NCI-H2196 (cell line): Measurements from ENCODE around the gene ZDHHC4.
"Not testable (repeated sequence)": the region's sequence is repeated elsewhere in the genome, so short reads cannot be mapped to it uniquely, and the experiment has no call there.

Source experiments
- DNase-seq: peaks from one replicate; lab custom pipeline; 2025; ENCODE audit not compliant: unreplicated experiment; lab: John Stamatoyannopoulos, UW

ZDHHC4 gene

DNA sequence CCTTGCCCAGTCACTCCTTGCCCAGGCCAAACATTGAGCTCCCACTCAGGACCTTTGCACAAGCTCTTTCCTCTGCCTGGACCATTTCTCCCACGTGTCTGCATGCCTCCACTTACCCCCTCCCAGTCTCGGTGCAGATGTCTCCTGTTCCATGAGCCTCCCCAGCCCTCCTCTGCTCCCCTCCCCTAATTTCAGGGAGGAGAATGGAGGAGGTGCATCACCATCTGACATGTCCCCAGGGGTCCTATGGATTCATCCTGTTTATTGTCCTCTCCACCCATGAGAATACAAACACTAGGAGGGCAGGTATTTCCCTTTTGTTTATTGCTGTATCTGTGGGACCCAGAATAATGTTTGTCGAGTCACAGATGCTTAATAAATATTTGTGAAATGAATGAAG is 17.4 kb upstream of the ZDHHC4 start:
- DNase-seq, result no peak

- DNase-seq, result no peak
Observed at GRCh38 chr7:6562106-6562505, 15.1 kb upstream of the ZDHHC4 start.

DNA sequence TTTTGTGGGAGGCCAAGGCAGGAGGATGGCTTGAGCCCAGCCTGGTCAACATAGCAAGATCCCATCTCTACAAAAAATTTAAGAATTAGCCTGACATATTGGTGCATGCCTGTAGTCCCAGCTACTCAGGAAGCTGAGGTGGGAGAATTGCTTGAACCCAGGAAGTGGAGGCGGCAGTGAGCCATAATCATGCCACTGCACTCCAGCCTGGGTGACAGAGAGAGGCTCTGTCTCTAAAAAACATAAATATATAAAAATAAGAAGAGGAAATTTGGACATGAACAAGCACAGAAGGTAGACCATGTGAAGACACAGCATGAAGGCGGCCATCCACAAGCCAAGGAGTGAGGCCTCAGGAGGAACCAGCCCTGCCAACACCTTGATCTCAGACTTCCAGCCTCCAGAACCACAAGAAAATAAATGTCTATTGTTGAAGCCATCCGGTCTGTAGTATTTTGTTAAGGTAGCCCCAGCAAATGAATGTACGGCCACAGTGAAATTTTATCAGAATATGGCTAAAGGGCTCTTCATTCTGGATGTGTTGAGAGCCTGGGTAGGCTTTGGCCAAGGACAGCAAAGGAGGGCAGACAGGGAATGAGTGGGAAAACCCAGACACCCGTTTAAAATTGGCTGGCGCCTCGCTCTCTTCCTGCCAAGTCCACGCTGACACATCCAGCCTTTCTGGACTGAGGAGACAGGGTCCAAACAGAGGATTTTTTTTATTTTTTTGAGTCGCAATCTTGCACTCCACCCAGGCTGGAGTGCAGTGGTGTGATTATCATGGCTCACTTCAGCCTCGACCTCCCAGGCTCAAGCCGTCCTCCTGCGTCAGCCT is 13.1 kb upstream of the ZDHHC4 start:
- DNase-seq, result no peak

DNA sequence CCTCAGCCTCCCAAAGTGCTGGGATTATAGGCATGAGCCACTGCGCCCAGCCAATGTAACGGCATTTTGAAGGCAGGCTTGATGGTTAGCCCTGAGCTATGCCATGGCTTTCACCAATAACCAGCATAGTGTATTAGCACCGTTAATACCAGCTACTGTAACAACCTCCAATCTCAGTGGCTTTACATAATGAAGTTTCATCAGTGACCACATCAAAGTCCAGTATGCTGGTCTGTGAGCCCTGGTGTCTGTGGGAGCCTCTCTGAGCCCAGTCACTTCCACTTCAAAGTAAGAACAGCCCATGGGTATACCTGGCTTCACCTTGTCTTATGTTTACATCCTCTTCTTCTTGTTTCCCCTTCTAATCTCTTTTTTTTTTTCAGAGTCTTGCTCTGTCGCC is 11.6 kb upstream of the ZDHHC4 start:
- no peak for DNase-seq

GRCh38 chr7:6567886-6568285 is 9.4 kb upstream of the ZDHHC4 start:
- DNase-seq, result no peak

GRCh38 chr7:6571160-6571779 is 6.0 kb upstream of the ZDHHC4 start:
- DNase-seq, result no peak

DNA sequence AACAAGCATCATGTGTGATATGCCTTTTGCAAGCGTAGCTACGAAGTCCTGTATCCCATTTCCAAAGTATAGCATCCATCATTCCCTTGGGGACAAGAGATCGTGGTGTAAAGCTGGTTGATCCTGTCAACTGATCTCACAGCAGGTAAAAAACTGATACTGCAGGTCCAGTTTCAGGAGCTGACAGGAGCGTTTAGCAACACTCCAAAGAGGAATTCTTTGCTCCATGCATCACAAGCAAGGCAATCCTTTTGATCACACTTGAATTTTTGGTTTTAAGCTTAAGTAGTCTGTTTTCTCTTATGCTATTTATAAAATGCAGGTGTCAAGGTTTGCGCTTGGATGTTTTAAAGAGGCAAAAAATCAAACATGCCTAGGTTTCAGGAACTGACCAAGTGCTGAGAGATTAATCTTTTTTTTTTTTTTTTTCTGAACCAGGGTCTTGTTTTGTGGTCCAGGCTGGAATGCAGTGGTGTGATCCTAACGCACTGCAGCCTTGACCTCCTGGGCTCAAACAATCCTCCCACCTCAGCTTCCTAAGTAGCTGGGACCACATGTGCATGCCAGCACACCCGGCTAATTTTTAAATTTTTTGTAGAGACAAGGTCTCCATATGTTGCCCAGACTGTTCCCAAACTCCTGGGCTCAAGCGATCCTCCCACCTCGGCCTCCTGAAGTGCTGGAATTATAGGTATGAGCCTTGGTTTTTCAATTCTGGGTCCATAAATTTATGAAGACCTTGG is 1.8 kb upstream of the ZDHHC4 start:
- DNase-seq, result no peak

- DNase-seq, result no peak
Observed at GRCh38 chr7:6576024-6576866, 1.0 kb upstream of the ZDHHC4 start.

GRCh38 chr7:6576867-6577368 is 336 bp upstream of the ZDHHC4 start:
- DNase-seq, result not testable (repeated sequence)

DNA sequence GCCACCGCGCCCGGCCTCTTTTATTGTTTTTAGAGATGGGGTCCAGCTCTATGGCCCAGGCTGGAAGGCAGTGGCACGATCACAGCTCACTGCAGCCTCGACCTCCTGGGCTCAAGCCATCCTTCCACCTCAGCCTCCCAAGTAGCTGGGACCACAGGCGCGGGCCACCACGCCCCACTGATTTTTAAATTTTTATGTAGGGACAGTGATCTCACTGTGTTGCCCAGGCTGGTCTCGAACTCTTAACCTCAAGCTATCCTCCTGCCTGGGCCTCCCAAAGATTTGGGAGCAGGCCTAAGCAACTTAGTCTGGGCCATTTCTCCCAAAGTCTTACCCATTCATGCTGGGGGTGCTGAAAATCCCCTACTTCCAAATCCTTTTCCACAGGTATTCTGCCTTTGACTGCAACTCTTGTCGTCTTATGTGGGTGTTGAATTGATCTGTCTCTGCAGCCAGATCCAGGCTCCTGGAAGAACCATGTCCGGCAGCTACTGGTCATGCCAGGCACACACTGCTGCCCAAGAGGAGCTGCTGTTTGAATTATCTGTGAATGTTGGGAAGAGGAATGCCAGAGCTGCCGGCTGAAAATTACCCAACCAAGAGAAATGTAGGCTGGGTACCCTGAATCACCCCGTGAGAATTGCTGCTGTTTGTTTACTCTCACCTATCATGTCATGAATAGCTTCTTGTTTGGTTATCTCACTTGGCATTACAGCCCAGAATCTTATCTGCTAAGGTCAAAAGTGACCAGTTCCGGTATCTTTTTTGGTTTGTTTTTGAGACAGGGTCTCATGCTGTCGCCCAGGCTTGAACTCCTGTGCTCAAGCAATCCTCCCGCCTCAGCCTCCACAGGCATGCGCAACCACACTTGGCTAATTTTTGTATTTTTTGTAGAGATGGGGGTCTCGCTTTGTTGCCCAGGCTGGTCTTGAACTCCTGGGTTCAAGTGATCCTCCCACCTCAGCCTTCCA is 1.1 kb downstream of the ZDHHC4 start:
- DNase-seq, result no peak

- no peak for DNase-seq
Observed at GRCh38 chr7:6579446-6579845, 2.2 kb downstream of the ZDHHC4 start.

GRCh38 chr7:6585746-6586432 is 8.6 kb downstream of the ZDHHC4 start:
- not testable (repeated sequence) for DNase-seq

DNA sequence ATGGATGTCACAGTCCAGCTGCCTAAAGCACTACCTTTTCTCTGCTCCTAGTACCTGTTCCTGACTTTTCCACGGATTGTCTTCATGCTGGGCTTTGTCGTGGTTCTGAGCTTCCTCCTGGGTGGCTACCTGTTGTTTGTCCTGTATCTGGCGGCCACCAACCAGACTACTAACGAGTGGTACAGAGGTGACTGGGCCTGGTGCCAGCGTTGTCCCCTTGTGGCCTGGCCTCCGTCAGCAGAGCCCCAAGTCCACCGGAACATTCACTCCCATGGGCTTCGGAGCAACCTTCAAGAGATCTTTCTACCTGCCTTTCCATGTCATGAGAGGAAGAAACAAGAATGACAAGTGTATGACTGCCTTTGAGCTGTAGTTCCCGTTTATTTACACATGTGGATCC is 11.3 kb downstream of the ZDHHC4 start:
- no peak for DNase-seq

GRCh38 chr7:6589151-6589828 is 12.0 kb downstream of the ZDHHC4 start:
- DNase-seq, result no peak

DNA sequence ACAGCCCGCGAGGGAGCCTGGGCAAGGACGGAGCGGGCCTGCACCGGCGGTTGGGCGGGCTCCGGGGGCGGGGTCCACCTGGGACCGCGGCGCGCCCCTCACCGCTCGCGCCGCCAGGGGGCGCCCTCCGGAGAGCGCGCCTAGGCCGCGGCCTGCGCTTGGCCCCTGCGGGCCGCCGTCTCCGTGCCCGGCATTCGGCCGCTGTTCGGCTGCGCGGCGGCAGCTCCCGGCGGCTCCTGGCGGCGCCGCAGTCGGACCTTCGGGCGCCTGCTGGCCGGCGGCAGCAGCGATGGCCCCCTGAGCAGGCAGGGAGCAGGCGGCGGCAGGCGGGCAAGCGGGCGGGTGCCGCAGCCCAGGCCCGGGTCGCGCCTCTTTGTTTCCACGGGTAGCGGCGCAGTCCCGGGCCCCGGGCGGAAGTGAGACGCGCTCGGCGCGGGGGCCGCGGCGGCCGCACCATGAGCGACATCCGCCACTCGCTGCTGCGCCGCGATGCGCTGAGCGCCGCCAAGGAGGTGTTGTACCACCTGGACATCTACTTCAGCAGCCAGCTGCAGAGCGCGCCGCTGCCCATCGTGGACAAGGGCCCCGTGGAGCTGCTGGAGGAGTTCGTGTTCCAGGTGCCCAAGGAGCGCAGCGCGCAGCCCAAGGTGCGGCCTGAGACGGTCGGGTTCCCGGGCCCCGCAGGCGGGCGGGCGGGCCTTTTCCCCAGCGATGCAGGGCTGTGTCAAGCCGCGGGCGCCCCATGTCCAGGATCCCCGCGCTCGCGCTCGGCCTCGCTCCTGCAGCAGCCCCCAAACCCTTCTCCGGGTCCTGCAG is 12.8 kb downstream of the ZDHHC4 start, which contains the start of gene INTS15:
INTS15 (plus strand) TSS at position 193 of the 816 bp plus-strand sequence; CDS start at position 456, 263 bp downstream.
- DNase-seq, result peak; percentile 92

DNA sequence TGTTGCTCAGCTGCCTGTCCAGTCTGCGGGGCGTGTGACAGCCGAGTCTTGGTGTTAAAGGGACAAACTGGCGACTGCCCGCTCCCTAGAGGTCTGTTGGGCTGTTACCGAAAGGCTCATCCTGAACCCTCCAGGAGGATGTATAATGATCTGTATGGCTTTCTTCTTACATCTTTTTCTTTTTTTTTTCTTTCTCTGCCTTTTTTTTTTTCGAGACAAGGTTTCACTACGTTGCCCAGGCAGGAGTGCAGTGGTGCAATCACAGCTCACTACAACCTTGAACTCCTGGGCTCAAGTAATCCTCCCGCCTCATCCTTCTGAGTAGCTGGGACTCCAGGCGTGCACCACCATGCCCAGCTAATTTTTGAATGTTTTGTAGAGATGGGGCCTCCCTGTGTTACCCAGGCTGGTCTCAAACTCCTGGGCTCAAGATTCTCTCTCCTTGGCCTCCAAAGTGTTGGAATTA is 13.4 kb downstream of the ZDHHC4 start:
- DNase-seq, result no peak

DNA sequence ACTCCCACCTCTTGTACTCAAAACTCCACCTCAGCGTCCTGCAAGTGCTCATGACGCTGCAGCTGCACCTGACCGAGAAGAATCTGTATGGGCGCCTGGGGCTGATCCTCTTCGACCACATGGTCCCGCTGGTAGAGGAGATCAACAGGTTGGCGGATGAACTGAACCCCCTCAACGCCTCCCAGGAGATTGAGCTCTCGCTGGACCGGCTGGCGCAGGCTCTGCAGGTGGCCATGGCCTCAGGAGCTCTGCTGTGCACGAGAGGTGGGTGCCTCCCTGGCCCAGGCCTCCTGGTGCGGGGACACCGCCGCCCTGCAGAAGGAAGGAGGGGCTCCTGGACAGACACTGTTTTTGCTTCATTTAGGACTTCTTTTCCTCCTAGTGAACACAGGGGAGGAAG is 22.8 kb downstream of the ZDHHC4 start:
- no peak for DNase-seq
